ENCODE results near the gene DNM3. TPM values are rescaled to one million over a fixed set of nuclear protein-coding genes. Genes with fewer than 3 reads are reported as not detected.
"Not testable (repeated sequence)": the region's sequence is repeated elsewhere in the genome, so short reads cannot be mapped to it uniquely, and the experiment has no call there.

DNM3 gene
- total and polyA plus RNA-seq, 2 experiments from 2014 or later = 5.2 to 12.2 TPM

DNA sequence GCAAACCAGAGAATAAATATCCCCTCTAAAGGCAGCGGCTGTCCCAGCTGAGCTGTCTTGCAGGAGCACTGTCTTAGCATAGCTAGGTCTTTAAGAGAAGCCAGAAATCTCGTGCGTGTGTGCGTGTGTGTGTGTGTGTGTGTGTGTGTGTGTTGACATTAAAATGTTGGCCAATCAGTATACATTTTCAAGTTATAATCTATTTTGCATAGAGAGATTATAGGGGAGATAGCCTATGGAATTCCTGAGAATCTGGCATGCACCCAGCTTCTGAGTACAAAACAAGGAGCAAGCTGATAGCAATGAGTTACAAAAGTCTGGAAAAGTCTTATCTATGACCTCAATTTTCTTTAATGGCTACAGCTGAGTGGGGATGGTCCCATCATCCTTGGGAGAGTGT, 42.1 kb upstream of the DNM3 start:
- peaks cover 35% of the 10 kb centered on the region for H3K4me1 Mint-ChIP-seq
- TF ChIP-seq EZH2phosphoT487 (IDR thresholded peaks at IDR 0.05; ENCODE audit: unreplicated experiment) (no peak), NANOG (IDR thresholded peaks at IDR 0.05; ENCODE audit: borderline replicate concordance) (no peak), STAT1 (IDR thresholded peaks at IDR 0.05; ENCODE audit: unreplicated experiment) (no peak), JUNB (IDR thresholded peaks at IDR 0.05; ENCODE audit: unreplicated experiment) (no peak), ZNF331 (CRISPR knock-in tag; IDR thresholded peaks at IDR 0.05; ENCODE audit: low read depth) (no peak), EZH2 (IDR thresholded peaks at IDR 0.05; ENCODE audit: low read depth, unreplicated experiment) (no peak), ZNF114 (CRISPR knock-in tag; IDR thresholded peaks at IDR 0.05) (no peak), POLR2AphosphoS5 (IDR thresholded peaks at IDR 0.05; ENCODE audit: low read depth) (no peak), CREB1 (CRISPR knock-in tag; IDR thresholded peaks at IDR 0.05; ENCODE audit: low read depth) (no peak)
- TF ChIP-seq, protein P1, sequence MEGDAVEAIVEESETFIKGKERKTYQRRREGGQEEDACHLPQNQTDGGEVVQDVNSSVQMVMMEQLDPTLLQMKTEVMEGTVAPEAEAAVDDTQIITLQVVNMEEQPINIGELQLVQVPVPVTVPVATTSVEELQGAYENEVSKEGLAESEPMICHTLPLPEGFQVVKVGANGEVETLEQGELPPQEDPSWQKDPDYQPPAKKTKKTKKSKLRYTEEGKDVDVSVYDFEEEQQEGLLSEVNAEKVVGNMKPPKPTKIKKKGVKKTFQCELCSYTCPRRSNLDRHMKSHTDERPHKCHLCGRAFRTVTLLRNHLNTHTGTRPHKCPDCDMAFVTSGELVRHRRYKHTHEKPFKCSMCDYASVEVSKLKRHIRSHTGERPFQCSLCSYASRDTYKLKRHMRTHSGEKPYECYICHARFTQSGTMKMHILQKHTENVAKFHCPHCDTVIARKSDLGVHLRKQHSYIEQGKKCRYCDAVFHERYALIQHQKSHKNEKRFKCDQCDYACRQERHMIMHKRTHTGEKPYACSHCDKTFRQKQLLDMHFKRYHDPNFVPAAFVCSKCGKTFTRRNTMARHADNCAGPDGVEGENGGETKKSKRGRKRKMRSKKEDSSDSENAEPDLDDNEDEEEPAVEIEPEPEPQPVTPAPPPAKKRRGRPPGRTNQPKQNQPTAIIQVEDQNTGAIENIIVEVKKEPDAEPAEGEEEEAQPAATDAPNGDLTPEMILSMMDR (conservative IDR thresholded peaks at IDR 0.05; ENCODE audit: low read depth in 2 of 2) = no peak
- TF ChIP-seq, protein P2, sequence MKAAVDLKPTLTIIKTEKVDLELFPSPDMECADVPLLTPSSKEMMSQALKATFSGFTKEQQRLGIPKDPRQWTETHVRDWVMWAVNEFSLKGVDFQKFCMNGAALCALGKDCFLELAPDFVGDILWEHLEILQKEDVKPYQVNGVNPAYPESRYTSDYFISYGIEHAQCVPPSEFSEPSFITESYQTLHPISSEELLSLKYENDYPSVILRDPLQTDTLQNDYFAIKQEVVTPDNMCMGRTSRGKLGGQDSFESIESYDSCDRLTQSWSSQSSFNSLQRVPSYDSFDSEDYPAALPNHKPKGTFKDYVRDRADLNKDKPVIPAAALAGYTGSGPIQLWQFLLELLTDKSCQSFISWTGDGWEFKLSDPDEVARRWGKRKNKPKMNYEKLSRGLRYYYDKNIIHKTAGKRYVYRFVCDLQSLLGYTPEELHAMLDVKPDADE (IDR thresholded peaks at IDR 0.05) = no peak
- TF ChIP-seq, protein P3, sequence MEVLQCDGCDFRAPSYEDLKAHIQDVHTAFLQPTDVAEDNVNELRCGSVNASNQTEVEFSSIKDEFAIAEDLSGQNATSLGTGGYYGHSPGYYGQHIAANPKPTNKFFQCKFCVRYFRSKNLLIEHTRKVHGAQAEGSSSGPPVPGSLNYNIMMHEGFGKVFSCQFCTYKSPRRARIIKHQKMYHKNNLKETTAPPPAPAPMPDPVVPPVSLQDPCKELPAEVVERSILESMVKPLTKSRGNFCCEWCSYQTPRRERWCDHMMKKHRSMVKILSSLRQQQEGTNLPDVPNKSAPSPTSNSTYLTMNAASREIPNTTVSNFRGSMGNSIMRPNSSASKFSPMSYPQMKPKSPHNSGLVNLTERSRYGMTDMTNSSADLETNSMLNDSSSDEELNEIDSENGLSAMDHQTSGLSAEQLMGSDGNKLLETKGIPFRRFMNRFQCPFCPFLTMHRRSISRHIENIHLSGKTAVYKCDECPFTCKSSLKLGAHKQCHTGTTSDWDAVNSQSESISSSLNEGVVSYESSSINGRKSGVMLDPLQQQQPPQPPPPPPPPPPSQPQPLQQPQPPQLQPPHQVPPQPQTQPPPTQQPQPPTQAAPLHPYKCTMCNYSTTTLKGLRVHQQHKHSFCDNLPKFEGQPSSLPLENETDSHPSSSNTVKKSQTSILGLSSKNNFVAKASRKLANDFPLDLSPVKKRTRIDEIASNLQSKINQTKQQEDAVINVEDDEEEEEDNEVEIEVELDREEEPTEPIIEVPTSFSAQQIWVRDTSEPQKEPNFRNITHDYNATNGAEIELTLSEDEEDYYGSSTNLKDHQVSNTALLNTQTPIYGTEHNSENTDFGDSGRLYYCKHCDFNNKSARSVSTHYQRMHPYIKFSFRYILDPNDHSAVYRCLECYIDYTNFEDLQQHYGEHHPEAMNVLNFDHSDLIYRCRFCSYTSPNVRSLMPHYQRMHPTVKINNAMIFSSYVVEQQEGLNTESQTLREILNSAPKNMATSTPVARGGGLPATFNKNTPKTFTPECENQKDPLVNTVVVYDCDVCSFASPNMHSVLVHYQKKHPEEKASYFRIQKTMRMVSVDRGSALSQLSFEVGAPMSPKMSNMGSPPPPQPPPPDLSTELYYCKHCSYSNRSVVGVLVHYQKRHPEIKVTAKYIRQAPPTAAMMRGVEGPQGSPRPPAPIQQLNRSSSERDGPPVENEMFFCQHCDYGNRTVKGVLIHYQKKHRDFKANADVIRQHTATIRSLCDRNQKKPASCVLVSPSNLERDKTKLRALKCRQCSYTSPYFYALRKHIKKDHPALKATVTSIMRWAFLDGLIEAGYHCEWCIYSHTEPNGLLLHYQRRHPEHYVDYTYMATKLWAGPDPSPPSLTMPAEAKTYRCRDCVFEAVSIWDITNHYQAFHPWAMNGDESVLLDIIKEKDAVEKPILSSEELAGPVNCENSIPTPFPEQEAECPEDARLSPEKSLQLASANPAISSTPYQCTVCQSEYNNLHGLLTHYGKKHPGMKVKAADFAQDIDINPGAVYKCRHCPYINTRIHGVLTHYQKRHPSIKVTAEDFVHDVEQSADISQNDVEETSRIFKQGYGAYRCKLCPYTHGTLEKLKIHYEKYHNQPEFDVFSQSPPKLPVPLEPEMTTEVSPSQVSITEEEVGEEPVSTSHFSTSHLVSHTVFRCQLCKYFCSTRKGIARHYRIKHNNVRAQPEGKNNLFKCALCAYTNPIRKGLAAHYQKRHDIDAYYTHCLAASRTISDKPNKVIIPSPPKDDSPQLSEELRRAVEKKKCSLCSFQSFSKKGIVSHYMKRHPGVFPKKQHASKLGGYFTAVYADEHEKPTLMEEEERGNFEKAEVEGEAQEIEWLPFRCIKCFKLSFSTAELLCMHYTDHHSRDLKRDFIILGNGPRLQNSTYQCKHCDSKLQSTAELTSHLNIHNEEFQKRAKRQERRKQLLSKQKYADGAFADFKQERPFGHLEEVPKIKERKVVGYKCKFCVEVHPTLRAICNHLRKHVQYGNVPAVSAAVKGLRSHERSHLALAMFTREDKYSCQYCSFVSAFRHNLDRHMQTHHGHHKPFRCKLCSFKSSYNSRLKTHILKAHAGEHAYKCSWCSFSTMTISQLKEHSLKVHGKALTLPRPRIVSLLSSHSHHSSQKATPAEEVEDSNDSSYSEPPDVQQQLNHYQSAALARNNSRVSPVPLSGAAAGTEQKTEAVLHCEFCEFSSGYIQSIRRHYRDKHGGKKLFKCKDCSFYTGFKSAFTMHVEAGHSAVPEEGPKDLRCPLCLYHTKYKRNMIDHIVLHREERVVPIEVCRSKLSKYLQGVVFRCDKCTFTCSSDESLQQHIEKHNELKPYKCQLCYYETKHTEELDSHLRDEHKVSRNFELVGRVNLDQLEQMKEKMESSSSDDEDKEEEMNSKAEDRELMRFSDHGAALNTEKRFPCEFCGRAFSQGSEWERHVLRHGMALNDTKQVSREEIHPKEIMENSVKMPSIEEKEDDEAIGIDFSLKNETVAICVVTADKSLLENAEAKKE (CRISPR knock-in tag; IDR thresholded peaks at IDR 0.05) = no peak
- H3K27ac Mint-ChIP-seq = no peak overlapping the region; the same call in 1 of the 2 replicates

DNA sequence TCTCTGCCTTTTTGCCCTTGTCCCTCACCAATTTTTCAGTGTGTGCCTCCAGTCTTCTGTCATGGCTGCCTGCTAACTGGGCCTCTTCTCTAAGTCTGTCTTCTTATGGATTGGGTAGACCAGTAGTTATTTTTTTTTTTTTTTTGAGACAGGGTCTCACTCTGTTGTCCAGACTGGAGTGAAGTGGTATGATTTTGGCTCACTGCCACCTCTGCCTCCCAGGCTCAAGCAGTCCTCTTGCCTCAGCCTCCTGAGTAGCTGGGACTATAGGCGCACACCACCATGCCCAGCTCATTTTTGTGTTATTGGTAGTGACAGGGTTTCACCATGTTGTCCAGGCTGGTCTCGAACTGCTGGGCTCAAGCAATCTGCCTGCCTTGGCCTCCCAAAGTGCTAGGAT, 41.6 kb upstream of the DNM3 start:
- not testable (repeated sequence) for H3K4me2 ChIP-seq; H3K4me3 Mint-ChIP-seq; H3K27ac ChIP-seq (ENCODE audit: low read depth); H3F3A ChIP-seq (replicated peaks; ENCODE audit: low read depth); H3K27me3 ChIP-seq (ENCODE audit: insufficient read depth); H3K9me3 Mint-ChIP-seq; DNase-seq (ENCODE audit: low spot score); H3K4me3 ChIP-seq; H3K9me2 ChIP-seq (ENCODE audit: insufficient read depth); H4K20me1 ChIP-seq (replicated peaks; ENCODE audit: insufficient read depth); H3K79me2 ChIP-seq (replicated peaks; ENCODE audit: insufficient read depth); ATAC-seq; H2AFZ ChIP-seq
- peaks cover 18% of the 10 kb centered on the region for H3K4me1 ChIP-seq (ENCODE audit: insufficient read depth)
- H3K27me3 Mint-ChIP-seq (ENCODE audit: insufficient read depth, low read depth, poor library complexity) = peaks cover 10% of the 10 kb centered on the region
- H3K27ac Mint-ChIP-seq = peak overlapping the region; percentile 22
- H3K4me1 Mint-ChIP-seq = peaks cover 35% of the 10 kb centered on the region
- H3K36me3 ChIP-seq (ENCODE audit: insufficient read depth) = peaks cover 13% of the 10 kb centered on the region
- peaks cover 28% of the 10 kb centered on the region for H3K36me3 Mint-ChIP-seq (ENCODE audit: low read depth)

More for the DNA sequence above, 42.1 kb upstream of the DNM3 start:
- Histone ChIP-seq H3F3A (replicated peaks; ENCODE audit: low read depth) (no peaks in the 10 kb centered on the region; the same call in 1 of the 2 replicates), H3K36me3 (ENCODE audit: insufficient read depth) (peaks cover 18% of the 10 kb centered on the region), H4K20me1 (replicated peaks; ENCODE audit: insufficient read depth) (0 out of 2 replicates have a peak, but pooled peaks cover 3% of the 10 kb centered on the region), H3K27ac (ENCODE audit: low read depth) (peak overlapping the region; percentile 69; the same call in 1 of the 2 replicates), H3K4me3 (no peak overlapping the region), H3K79me2 (replicated peaks; ENCODE audit: insufficient read depth) (no peaks in the 10 kb centered on the region), H3K4me2 (no peak overlapping the region), H3K27me3 (ENCODE audit: insufficient read depth) (no peaks in the 10 kb centered on the region), H3K9me2 (ENCODE audit: insufficient read depth) (no peaks in the 10 kb centered on the region), H3K4me1 (ENCODE audit: insufficient read depth) (peaks cover 18% of the 10 kb centered on the region), H2AFZ (no peak overlapping the region)
- Mint-ChIP-seq H3K36me3 (ENCODE audit: low read depth) (peaks cover 34% of the 10 kb centered on the region), H3K27me3 (ENCODE audit: insufficient read depth, low read depth, poor library complexity) (peaks cover 10% of the 10 kb centered on the region), H3K9me3 (no peaks in the 10 kb centered on the region), H3K4me3 (no peak overlapping the region)
- no peak for ATAC-seq
- DNase-seq (ENCODE audit: low spot score) = no peak
